Ishikawa (cell line): ENCODE results near the gene DLX2.

Experiments
- CEBPB ChIP-seq: IDR thresholded peaks from 2 replicates; pipeline ENCODE4 v1.6.1; 2012
- CREB1 ChIP-seq: IDR thresholded peaks from 2 replicates; pipeline ENCODE4 v1.6.1; 2012; ENCODE audit warnings: low read depth
- EGR1 ChIP-seq: IDR thresholded peaks from 2 replicates; pipeline ENCODE4 v1.6.1; 2012
- EP300 ChIP-seq: IDR thresholded peaks from 2 replicates; pipeline ENCODE4 v1.6.1; 2012; ENCODE audit warnings: borderline replicate concordance
- FOXM1 ChIP-seq: IDR thresholded peaks from 2 replicates; pipeline ENCODE4 v1.6.1; 2012; ENCODE audit warnings: low read depth, borderline replicate concordance
- NFIC ChIP-seq: IDR thresholded peaks from 2 replicates; pipeline ENCODE4 v1.6.1; 2012
- RAD21 ChIP-seq: IDR thresholded peaks from 2 replicates; pipeline ENCODE4 v1.6.1; 2012; ENCODE audit warnings: low read depth
- TAF1 ChIP-seq: IDR thresholded peaks from 2 replicates; pipeline ENCODE4 v1.6.1; 2012; ENCODE audit warnings: low read depth, mild to moderate bottlenecking
- TCF12 ChIP-seq: IDR thresholded peaks from 2 replicates; pipeline ENCODE4 v1.6.1; 2012; ENCODE audit warnings: low read depth
- TEAD4 ChIP-seq: IDR thresholded peaks from 2 replicates; pipeline ENCODE4 v1.6.1; 2012
- YY1 ChIP-seq: IDR thresholded peaks from 2 replicates; pipeline ENCODE4 v1.6.1; 2012; ENCODE audit warnings: low read depth
- ZBTB7A ChIP-seq: IDR thresholded peaks from 2 replicates; pipeline ENCODE4 v1.6.1; 2012; ENCODE audit warnings: low read depth
- TF ChIP-seq, protein P1 (sequence below): IDR thresholded peaks from 2 replicates; pipeline ENCODE4 v1.6.1; 2012
- TF ChIP-seq, protein P2 (sequence below): IDR thresholded peaks from 2 replicates; pipeline ENCODE4 v1.6.1; 2012
- TF ChIP-seq, protein P3 (sequence below): IDR thresholded peaks from 2 replicates; pipeline ENCODE4 v1.6.1; 2012; ENCODE audit warnings: low read depth, mild to moderate bottlenecking

The DLX2 gene

GRCh38 chr2:172137109-172137508 is 34.4 kb upstream of the DLX2 start:
- no peak for TF ChIP-seq TAF1
- TF ChIP-seq, protein P1, sequence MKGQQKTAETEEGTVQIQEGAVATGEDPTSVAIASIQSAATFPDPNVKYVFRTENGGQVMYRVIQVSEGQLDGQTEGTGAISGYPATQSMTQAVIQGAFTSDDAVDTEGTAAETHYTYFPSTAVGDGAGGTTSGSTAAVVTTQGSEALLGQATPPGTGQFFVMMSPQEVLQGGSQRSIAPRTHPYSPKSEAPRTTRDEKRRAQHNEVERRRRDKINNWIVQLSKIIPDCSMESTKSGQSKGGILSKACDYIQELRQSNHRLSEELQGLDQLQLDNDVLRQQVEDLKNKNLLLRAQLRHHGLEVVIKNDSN: no peak

DNA sequence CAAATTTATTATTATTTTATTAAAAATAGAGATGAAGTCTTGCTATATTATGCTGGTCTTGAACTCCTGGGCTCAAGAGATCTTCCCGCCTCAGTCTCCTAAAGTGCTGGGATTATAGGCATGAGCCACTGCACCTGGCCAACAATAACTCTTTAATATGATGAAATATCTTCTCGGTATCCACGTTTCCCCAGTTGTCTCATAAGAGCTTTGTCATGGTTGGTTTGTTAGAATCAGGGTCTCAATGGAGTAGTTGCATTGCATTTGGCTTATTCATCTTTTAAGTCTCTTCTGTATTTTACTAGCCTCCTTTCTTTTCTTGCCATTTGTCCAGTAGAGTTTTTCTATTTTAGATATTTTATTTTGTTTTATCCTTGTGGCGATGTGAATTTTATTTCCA is 32.7 kb upstream of the DLX2 start:
- no peak for TF ChIP-seq CEBPB
- no peak for TF ChIP-seq FOXM1
- no peak for TF ChIP-seq EGR1
- TF ChIP-seq, protein P2, sequence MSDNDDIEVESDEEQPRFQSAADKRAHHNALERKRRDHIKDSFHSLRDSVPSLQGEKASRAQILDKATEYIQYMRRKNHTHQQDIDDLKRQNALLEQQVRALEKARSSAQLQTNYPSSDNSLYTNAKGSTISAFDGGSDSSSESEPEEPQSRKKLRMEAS: no peak

DNA sequence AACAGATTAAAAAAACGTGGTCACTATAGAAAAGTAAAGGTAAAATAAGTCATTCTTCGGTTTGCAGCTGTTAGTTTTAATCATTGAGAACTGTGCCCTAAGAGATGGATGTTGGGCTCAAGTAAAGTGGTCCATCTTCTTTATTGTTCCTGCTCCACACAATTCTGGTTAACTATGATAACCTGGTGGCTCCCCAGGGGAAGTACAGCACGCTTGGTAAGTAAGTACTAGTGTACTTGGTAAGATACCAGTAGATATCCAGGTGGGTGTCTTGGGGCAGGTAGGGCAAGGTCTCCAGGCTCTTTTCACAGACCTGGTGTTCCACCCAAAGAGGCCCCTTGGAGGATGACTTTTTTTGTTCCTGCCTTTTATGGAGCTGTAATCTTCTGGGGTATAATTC is 31.6 kb upstream of the DLX2 start:
- TF ChIP-seq FOXM1: no peak
- TF ChIP-seq ZBTB7A: no peak
- TF ChIP-seq TAF1: no peak
- TF ChIP-seq, protein P3, sequence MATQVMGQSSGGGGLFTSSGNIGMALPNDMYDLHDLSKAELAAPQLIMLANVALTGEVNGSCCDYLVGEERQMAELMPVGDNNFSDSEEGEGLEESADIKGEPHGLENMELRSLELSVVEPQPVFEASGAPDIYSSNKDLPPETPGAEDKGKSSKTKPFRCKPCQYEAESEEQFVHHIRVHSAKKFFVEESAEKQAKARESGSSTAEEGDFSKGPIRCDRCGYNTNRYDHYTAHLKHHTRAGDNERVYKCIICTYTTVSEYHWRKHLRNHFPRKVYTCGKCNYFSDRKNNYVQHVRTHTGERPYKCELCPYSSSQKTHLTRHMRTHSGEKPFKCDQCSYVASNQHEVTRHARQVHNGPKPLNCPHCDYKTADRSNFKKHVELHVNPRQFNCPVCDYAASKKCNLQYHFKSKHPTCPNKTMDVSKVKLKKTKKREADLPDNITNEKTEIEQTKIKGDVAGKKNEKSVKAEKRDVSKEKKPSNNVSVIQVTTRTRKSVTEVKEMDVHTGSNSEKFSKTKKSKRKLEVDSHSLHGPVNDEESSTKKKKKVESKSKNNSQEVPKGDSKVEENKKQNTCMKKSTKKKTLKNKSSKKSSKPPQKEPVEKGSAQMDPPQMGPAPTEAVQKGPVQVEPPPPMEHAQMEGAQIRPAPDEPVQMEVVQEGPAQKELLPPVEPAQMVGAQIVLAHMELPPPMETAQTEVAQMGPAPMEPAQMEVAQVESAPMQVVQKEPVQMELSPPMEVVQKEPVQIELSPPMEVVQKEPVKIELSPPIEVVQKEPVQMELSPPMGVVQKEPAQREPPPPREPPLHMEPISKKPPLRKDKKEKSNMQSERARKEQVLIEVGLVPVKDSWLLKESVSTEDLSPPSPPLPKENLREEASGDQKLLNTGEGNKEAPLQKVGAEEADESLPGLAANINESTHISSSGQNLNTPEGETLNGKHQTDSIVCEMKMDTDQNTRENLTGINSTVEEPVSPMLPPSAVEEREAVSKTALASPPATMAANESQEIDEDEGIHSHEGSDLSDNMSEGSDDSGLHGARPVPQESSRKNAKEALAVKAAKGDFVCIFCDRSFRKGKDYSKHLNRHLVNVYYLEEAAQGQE: no peak
- no peak for TF ChIP-seq NFIC
- TF ChIP-seq, protein P2: no peak
- TF ChIP-seq, protein P1: no peak
- no peak for TF ChIP-seq RAD21
- no peak for TF ChIP-seq YY1
- no peak for TF ChIP-seq EP300
- no peak for TF ChIP-seq EGR1
- TF ChIP-seq TCF12: no peak
- no peak for TF ChIP-seq CEBPB
- TF ChIP-seq TEAD4: no peak
- TF ChIP-seq CREB1: no peak

GRCh38 chr2:172131713-172132555 is 29.2 kb upstream of the DLX2 start:
- TF ChIP-seq RAD21 (no peak), TAF1 (no peak), TEAD4 (no peak), EGR1 (no peak), FOXM1 (no peak), CREB1 (no peak), NFIC (no peak), YY1 (no peak), TCF12 (no peak), ZBTB7A (no peak), CEBPB (no peak), EP300 (no peak)
- TF ChIP-seq, protein P1: no peak
- TF ChIP-seq, protein P2: no peak
- TF ChIP-seq, protein P3: no peak

- TF ChIP-seq TAF1 (no peak), NFIC (no peak), CEBPB (no peak), CREB1 (no peak), RAD21 (no peak), YY1 (no peak), TEAD4 (no peak), FOXM1 (no peak), EGR1 (no peak), EP300 (no peak), ZBTB7A (no peak), TCF12 (no peak)
- TF ChIP-seq, protein P1: no peak
- TF ChIP-seq, protein P2: no peak
- TF ChIP-seq, protein P3: no peak
Measured at GRCh38 chr2:172129404-172129803, 26.7 kb upstream of the DLX2 start.
